Panc1 (cell line): ENCODE measurements around the gene IFNA21.
"Not testable (repeated sequence)": the region's sequence is repeated elsewhere in the genome, so short reads cannot be mapped to it uniquely, and the experiment has no call there.

Source experiments
- REST ChIP-seq, 2 experiments: IDR thresholded peaks; 2 replicates each; pipeline ENCODE4 v1.6.1; 2011 to 2012; ENCODE audit warnings: low read depth in 2 of 2, control low read depth in 1 of 2, low read length in 1 of 2, mild to moderate bottlenecking in 1 of 2, moderate library complexity in 1 of 2; ENCODE audit not compliant: insufficient read depth in 1 of 2
- SIN3A ChIP-seq: IDR thresholded peaks from 2 replicates; pipeline ENCODE4 v1.6.1; 2012; ENCODE audit warnings: low read depth, mild to moderate bottlenecking, low read length, moderate library complexity, borderline replicate concordance; ENCODE audit not compliant: insufficient read depth

GRCh38 chr9:21202105-21202504, 35.6 kb upstream of the IFNA21 start, which contains the start of gene IFNA7:
- not testable (repeated sequence) for TF ChIP-seq SIN3A; REST (IDR thresholded peaks at IDR 0.05; ENCODE audit: insufficient read depth in 1 of 2, low read depth in 2 of 2, low read length in 1 of 2)
